Natural killer cell (primary cell): ENCODE data around the gene R3HDML. TPM values are rescaled to one million over a fixed set of nuclear protein-coding genes. Genes with fewer than 3 reads are reported as not detected.

Source experiments
- total RNA-seq, 4 donors: library from RNA; stranded (reverse); fragments of 120-200 nt in 1 of 4; gene quantifications; one replicate each; pipeline versions ENCODE4 v1.2.3 to v1.2.4, GENCODE V29; 2013 to 2022

The R3HDML gene
- total RNA-seq, 3 donors from 2014 or later (not counting 1 experiment from before 2014, with no cell fraction given) = not detected

Other genes starting within 250 kb of the R3HDML start
- gene JPH2, start 149.9 kb upstream of the R3HDML start, total RNA-seq = not detected
- 10 to 100 TPM; 72.3 to 93.9 (median 78.3) TPM for gene OSER1, start 126.3 kb upstream of the R3HDML start, total RNA-seq
- gene GDAP1L1, start 89.7 kb upstream of the R3HDML start, total RNA-seq = not detected
- gene FITM2, start 25.8 kb upstream of the R3HDML start, total RNA-seq = 1 to 10 TPM; 3.7 to 6.0 (median 3.9) TPM
- not detected for gene HNF4A, start 18.7 kb downstream of the R3HDML start, total RNA-seq
- gene TTPAL, start 138.8 kb downstream of the R3HDML start, total RNA-seq = 10 to 100 TPM; 17.2 to 22.9 (median 22.5) TPM
- 10 to 100 TPM; 70.1 to 89.6 (median 78.6) TPM for gene SERINC3, start 185.0 kb downstream of the R3HDML start, total RNA-seq
- gene PKIG, start 245.5 kb downstream of the R3HDML start, total RNA-seq = 1 to 10 TPM in 2 of 3 donors, under 1 TPM in 1; 0.82 to 1.5 (median 1.5) TPM